H9 (cell line): ENCODE measurements around the gene CACNB4. TPM values are rescaled to one million over a fixed set of nuclear protein-coding genes. Genes with fewer than 3 reads are reported as not detected.

Experiments used
- DNase-seq: peaks from one replicate; pipeline ENCODE4 v3.0.0-alpha.2; 2017
- H2AFZ ChIP-seq: one replicate; pipeline ENCODE4 v1.6.1; 2013; ENCODE audit warnings: mild to moderate bottlenecking, low read length, control low read depth, moderate library complexity
- H2AK5ac ChIP-seq: 2 replicates; pipeline ENCODE4 v1.6.1; 2013; ENCODE audit warnings: low read length, control low read depth, mixed read lengths; ENCODE audit not compliant: insufficient read length
- H2BK120ac ChIP-seq: one replicate; pipeline ENCODE4 v1.6.1; 2013; ENCODE audit warnings: low read depth, mild to moderate bottlenecking, low read length, control low read depth, inconsistent platforms; ENCODE audit not compliant: poor library complexity, severe bottlenecking
- H2BK12ac ChIP-seq: 2 replicates; pipeline ENCODE4 v1.6.1; 2013; ENCODE audit warnings: low read length, control low read depth, mixed read lengths, low read depth; ENCODE audit not compliant: insufficient read length
- H2BK15ac ChIP-seq: 2 replicates; pipeline ENCODE4 v1.6.1; 2013; ENCODE audit warnings: low read depth, low read length, control low read depth
- H2BK20ac ChIP-seq: one replicate; pipeline ENCODE4 v1.6.1; 2013; ENCODE audit warnings: low read depth, mild to moderate bottlenecking, low read length, control low read depth, inconsistent platforms; ENCODE audit not compliant: poor library complexity, severe bottlenecking
- H2BK5ac ChIP-seq: 2 replicates; pipeline ENCODE4 v1.6.1; 2013; ENCODE audit warnings: low read length, control low read depth, mixed read lengths; ENCODE audit not compliant: insufficient read length
- H3K14ac ChIP-seq: 2 replicates; pipeline ENCODE4 v1.6.1; 2013; ENCODE audit warnings: low read length, control low read depth; ENCODE audit not compliant: insufficient read depth
- H3K18ac ChIP-seq: 2 replicates; pipeline ENCODE4 v1.6.1; 2013; ENCODE audit warnings: low read depth, mild to moderate bottlenecking, mixed read lengths, low read length, control low read depth; ENCODE audit not compliant: insufficient read length
- H3K23ac ChIP-seq: 2 replicates; pipeline ENCODE4 v1.6.1; 2013; ENCODE audit warnings: low read length, control low read depth, mixed read lengths, low read depth; ENCODE audit not compliant: insufficient read length
- H3K23me2 ChIP-seq: 2 replicates; pipeline ENCODE4 v1.6.1; 2013; ENCODE audit warnings: low read depth, mild to moderate bottlenecking, mixed read lengths, low read length, control low read depth; ENCODE audit not compliant: insufficient read length, poor library complexity, severe bottlenecking
- H3K27ac ChIP-seq: 2 replicates; pipeline ENCODE4 v1.5.1; 2013; ENCODE audit warnings: low read length, control low read depth, mixed read lengths, low read depth; ENCODE audit not compliant: insufficient read length
- H3K27me3 ChIP-seq: 2 replicates; pipeline ENCODE4 v1.6.1; 2013; ENCODE audit warnings: low read length, control low read depth, inconsistent platforms; ENCODE audit not compliant: insufficient read depth
- H3K4ac ChIP-seq: 2 replicates; pipeline ENCODE4 v1.6.1; 2013; ENCODE audit warnings: low read depth, mild to moderate bottlenecking, control low read depth, inconsistent platforms, low read length, moderate library complexity
- H3K4me1 ChIP-seq: 2 replicates; pipeline ENCODE4 v1.6.1; 2013; ENCODE audit warnings: low read length, control low read depth, inconsistent platforms; ENCODE audit not compliant: insufficient read depth
- H3K4me2 ChIP-seq: 2 replicates; pipeline ENCODE4 v1.6.1; 2013; ENCODE audit warnings: low read length, control low read depth, mixed read lengths; ENCODE audit not compliant: insufficient read length, insufficient read depth
- H3K56ac ChIP-seq: 2 replicates; pipeline ENCODE4 v1.6.1; 2013; ENCODE audit warnings: low read depth, mild to moderate bottlenecking, mixed read lengths, low read length, control low read depth; ENCODE audit not compliant: insufficient read length
- H3K79me1 ChIP-seq: 2 replicates; pipeline ENCODE4 v1.6.1; 2013; ENCODE audit warnings: low read depth, mild to moderate bottlenecking, moderate library complexity, low read length, control low read depth, inconsistent platforms; ENCODE audit not compliant: insufficient read depth, poor library complexity, severe bottlenecking
- H3K79me2 ChIP-seq: 2 replicates; pipeline ENCODE4 v1.6.1; 2013; ENCODE audit warnings: low read length, control low read depth, inconsistent platforms; ENCODE audit not compliant: insufficient read depth
- H3K9ac ChIP-seq: 2 replicates; pipeline ENCODE4 v1.6.1; 2013; ENCODE audit warnings: low read length, control low read depth, mixed read lengths; ENCODE audit not compliant: insufficient read length; ENCODE audit errors: extremely low read depth
- H3K9me3 ChIP-seq: one replicate; pipeline ENCODE4 v1.6.1; 2013; ENCODE audit warnings: low read depth, low read length, inconsistent platforms; ENCODE audit not compliant: control insufficient read depth
- H3T11ph ChIP-seq: one replicate; pipeline ENCODE4 v1.6.1; 2013; ENCODE audit warnings: mild to moderate bottlenecking, low read length, control low read depth, inconsistent platforms
- H4K20me1 ChIP-seq: one replicate; pipeline ENCODE4 v1.6.1; 2013; ENCODE audit not compliant: control insufficient read depth, insufficient read length, insufficient read depth
- H4K5ac ChIP-seq: 2 replicates; pipeline ENCODE4 v1.6.1; 2013; ENCODE audit warnings: low read depth, mild to moderate bottlenecking, mixed read lengths, low read length, control low read depth; ENCODE audit not compliant: insufficient read length
- H4K8ac ChIP-seq: replicated peaks from 2 replicates; pipeline ENCODE4 v1.6.1; 2013; ENCODE audit warnings: low read length, control low read depth, mixed read lengths, low read depth; ENCODE audit not compliant: insufficient read length
- H4K91ac ChIP-seq: 2 replicates; pipeline ENCODE4 v1.6.1; 2013; ENCODE audit warnings: low read depth, mild to moderate bottlenecking, moderate library complexity, mixed read lengths, low read length, control low read depth; ENCODE audit not compliant: insufficient read length
- H3K27ac Mint-ChIP-seq, 3 experiments: 2 replicates in 2 of 3; 3 replicates in 1 of 3; pipeline ENCODE4 v1.8.0; 2020 to 2021; ENCODE audit warnings: mixed read lengths in 3 of 3, mild to moderate bottlenecking in 1 of 3, moderate library complexity in 1 of 3
- H3K27me3 Mint-ChIP-seq: 2 replicates; pipeline ENCODE4 v1.8.0; 2021; ENCODE audit warnings: low read depth, mild to moderate bottlenecking, moderate library complexity, mixed read lengths
- H3K36me3 Mint-ChIP-seq, 3 experiments: 2 replicates in 2 of 3; 3 replicates in 1 of 3; pipeline ENCODE4 v1.8.0; 2020 to 2021; ENCODE audit warnings: low read depth in 3 of 3, mixed read lengths in 3 of 3; ENCODE audit not compliant: insufficient read depth in 1 of 3
- H3K4me1 Mint-ChIP-seq, 2 experiments: 2 replicates each; pipeline ENCODE4 v1.8.0; 2020; ENCODE audit warnings: mixed read lengths in 2 of 2
- H3K4me3 Mint-ChIP-seq, 2 experiments: 2 replicates in 1 of 2; 3 replicates in 1 of 2; pipeline ENCODE4 v1.8.0; 2020 to 2021; ENCODE audit warnings: mild to moderate bottlenecking in 2 of 2, mixed read lengths in 2 of 2, moderate library complexity in 1 of 2
- H3K9me3 Mint-ChIP-seq, 2 experiments: 2 replicates in 1 of 2; 3 replicates in 1 of 2; pipeline ENCODE4 v1.8.0; 2020; ENCODE audit warnings: mild to moderate bottlenecking in 2 of 2, mixed read lengths in 2 of 2, moderate library complexity in 1 of 2
- WGBS: extraction: QIAGEN DNeasy Blood & Tissue Kit; methylation state at CpG from one replicate; pipeline ENCODE4 v1.1.7; 2013; ENCODE audit warnings: missing lambda C conversion rate, low lambda C conversion rate, mixed read lengths; ENCODE audit not compliant: insufficient read length; ENCODE audit errors: extremely low coverage; 5-methylcytosine and 5-hydroxymethylcytosine counted together
- total RNA-seq: library from RNA; stranded (reverse); gene quantifications from 2 replicates; pipeline ENCODE4 v1.2.1, GENCODE V29; 2021
- TF ChIP-seq, protein P1 (sequence below): fragments of 200-600 bp; sonication (generic); conservative IDR thresholded peaks from 3 replicates; pipeline ENCODE4 v1.8.0; 2021; ENCODE audit warnings: antibody characterized with exemption, mild to moderate bottlenecking

Gene CACNB4
- total RNA-seq, 1 experiment from 2014 or later = 1.4 TPM

DNA sequence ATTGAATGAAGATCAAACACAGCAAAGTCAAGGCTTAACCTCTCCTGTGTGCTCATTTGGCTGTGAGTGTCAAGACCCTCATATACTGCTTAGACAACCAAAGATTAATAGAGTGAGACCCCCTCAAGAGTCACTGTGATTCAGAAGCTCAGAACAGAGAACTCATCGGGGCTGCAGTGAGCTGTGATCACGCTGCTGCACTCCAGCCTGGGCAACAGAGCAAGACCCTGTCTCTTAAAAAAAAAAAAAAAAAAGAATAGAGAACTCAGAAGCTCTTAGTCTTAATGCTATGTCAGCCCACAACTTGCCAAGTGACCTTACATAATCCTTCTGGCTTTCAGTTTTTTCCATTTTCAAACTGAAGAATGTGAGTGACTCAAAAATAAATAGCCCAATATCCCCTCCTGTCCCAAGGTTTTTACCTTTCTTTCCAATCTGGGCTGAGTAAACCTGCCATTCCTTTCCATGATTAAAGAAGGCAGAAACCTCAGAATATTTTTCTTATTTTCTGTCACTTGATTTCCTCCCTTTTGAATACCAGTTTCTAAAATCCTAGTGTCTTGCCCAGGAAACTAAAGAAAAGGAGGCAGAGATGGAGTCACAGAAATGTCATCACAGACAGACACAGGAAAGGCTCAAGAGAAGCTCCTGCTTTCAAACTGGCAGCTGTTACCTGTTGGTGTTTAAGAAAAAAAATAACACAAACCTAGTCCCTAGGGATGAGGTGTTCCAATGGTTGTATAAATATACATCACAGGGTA is 102.4 kb downstream of the CACNB4 start:
- no peak overlapping the region for H2AFZ ChIP-seq
- no peak overlapping the region for H2BK5ac ChIP-seq
- no peak overlapping the region for H4K91ac ChIP-seq
- no peak overlapping the region for H3K9ac ChIP-seq
- H2BK20ac ChIP-seq = no peak overlapping the region
- H3K56ac ChIP-seq = no peak overlapping the region
- H2BK120ac ChIP-seq = no peak overlapping the region
- no peaks in the 10 kb centered on the region for H3K9me3 ChIP-seq
- Mint-ChIP-seq H3K9me3 (no peaks in the 10 kb centered on the region), H3K27ac (no peak overlapping the region), H3K4me3 (no peak overlapping the region), H3K36me3 (no peaks in the 10 kb centered on the region), H3K4me1 (peaks cover 18 to 23% of the 10 kb centered on the region in 2 experiments), H3K27me3 (peaks cover 2% of the 10 kb centered on the region)
- H3K27me3 ChIP-seq = no peaks in the 10 kb centered on the region
- no CpG with 5 or more reads among the region's 2 CpGs for WGBS
- no peak overlapping the region for H2BK12ac ChIP-seq
- H4K8ac ChIP-seq = no peak overlapping the region
- H3T11ph ChIP-seq = no peak overlapping the region
- no peak overlapping the region for H4K5ac ChIP-seq
- no peak for DNase-seq
- no peak overlapping the region for H3K4ac ChIP-seq
- no peak overlapping the region for H3K23ac ChIP-seq
- no peaks in the 10 kb centered on the region for H3K4me1 ChIP-seq
- H3K18ac ChIP-seq = no peak overlapping the region
- TF ChIP-seq, protein P1, sequence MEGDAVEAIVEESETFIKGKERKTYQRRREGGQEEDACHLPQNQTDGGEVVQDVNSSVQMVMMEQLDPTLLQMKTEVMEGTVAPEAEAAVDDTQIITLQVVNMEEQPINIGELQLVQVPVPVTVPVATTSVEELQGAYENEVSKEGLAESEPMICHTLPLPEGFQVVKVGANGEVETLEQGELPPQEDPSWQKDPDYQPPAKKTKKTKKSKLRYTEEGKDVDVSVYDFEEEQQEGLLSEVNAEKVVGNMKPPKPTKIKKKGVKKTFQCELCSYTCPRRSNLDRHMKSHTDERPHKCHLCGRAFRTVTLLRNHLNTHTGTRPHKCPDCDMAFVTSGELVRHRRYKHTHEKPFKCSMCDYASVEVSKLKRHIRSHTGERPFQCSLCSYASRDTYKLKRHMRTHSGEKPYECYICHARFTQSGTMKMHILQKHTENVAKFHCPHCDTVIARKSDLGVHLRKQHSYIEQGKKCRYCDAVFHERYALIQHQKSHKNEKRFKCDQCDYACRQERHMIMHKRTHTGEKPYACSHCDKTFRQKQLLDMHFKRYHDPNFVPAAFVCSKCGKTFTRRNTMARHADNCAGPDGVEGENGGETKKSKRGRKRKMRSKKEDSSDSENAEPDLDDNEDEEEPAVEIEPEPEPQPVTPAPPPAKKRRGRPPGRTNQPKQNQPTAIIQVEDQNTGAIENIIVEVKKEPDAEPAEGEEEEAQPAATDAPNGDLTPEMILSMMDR = no peak
- no peaks in the 10 kb centered on the region for H3K79me2 ChIP-seq
- H3K14ac ChIP-seq = no peak overlapping the region
- no peak overlapping the region for H2BK15ac ChIP-seq
- no peak overlapping the region for H3K27ac ChIP-seq
- H2AK5ac ChIP-seq = no peak overlapping the region
- H3K79me1 ChIP-seq = no peaks in the 10 kb centered on the region
- no peaks in the 10 kb centered on the region for H4K20me1 ChIP-seq
- H3K23me2 ChIP-seq = no peaks in the 10 kb centered on the region
- no peak overlapping the region for H3K4me2 ChIP-seq
